Measurements from ENCODE around the gene IMMP2L.
"Not testable (repeated sequence)": the region's sequence is repeated elsewhere in the genome, so short reads cannot be mapped to it uniquely, and the experiment has no call there.

Gene IMMP2L

GRCh38 chr7:111475959-111476358, 86.3 kb downstream of the IMMP2L start:
- TF ChIP-seq CTCF (IDR thresholded peaks at IDR 0.05; ENCODE audit: low read depth, low read length): no peak

GRCh38 chr7:111475419-111475748, 86.9 kb downstream of the IMMP2L start:
- no peaks in the 10 kb centered on the region for H3K27me3 ChIP-seq
- TF ChIP-seq CTCF (IDR thresholded peaks at IDR 0.05; ENCODE audit: low read depth, low read length): no peak
- no peaks in the 10 kb centered on the region for H3K4me1 ChIP-seq
- no peaks in the 10 kb centered on the region for H3K36me3 ChIP-seq
- no peak overlapping the region for H3K4me3 ChIP-seq (ENCODE audit: low read depth, low read length)
- DNase-seq: no peak
- 0 out of 2 replicates have a peak, but pooled peaks cover 2% of the 10 kb centered on the region for H3K9me3 ChIP-seq

More at GRCh38 chr7:111475959-111476358, 86.3 kb downstream of the IMMP2L start:
- no peaks in the 10 kb centered on the region for H3K4me1 ChIP-seq
- no peak overlapping the region for H3K4me3 ChIP-seq (ENCODE audit: low read depth, low read length)
- H3K36me3 ChIP-seq: no peaks in the 10 kb centered on the region
- 0 out of 2 replicates have a peak, but pooled peaks cover 2% of the 10 kb centered on the region for H3K9me3 ChIP-seq
- DNase-seq: no peak
- H3K27me3 ChIP-seq: no peaks in the 10 kb centered on the region

- Histone ChIP-seq H3K4me3 (ENCODE audit: low read depth, low read length) (no peak overlapping the region), H3K4me1 (no peaks in the 10 kb centered on the region), H3K9me3 (0 out of 2 replicates have a peak, but pooled peaks cover 2% of the 10 kb centered on the region), H3K27me3 (no peaks in the 10 kb centered on the region), H3K36me3 (no peaks in the 10 kb centered on the region)
- no peak for TF ChIP-seq CTCF (IDR thresholded peaks at IDR 0.05; ENCODE audit: low read depth, low read length)
- no peak for DNase-seq
Measured at GRCh38 chr7:111474723-111475418, 87.4 kb downstream of the IMMP2L start.

GRCh38 chr7:111473449-111474198, 88.7 kb downstream of the IMMP2L start:
- Histone ChIP-seq H3K27me3 (no peaks in the 10 kb centered on the region), H3K4me3 (ENCODE audit: low read depth, low read length) (no peak overlapping the region), H3K36me3 (no peaks in the 10 kb centered on the region), H3K4me1 (no peaks in the 10 kb centered on the region), H3K9me3 (0 out of 2 replicates have a peak, but pooled peaks cover 2% of the 10 kb centered on the region)
- TF ChIP-seq CTCF (IDR thresholded peaks at IDR 0.05; ENCODE audit: low read depth, low read length): no peak
- no peak for DNase-seq

- H3K27me3 ChIP-seq: no peaks in the 10 kb centered on the region
- DNase-seq: no peak
- H3K9me3 ChIP-seq: 0 out of 2 replicates have a peak, but pooled peaks cover 2% of the 10 kb centered on the region
- no peaks in the 10 kb centered on the region for H3K4me1 ChIP-seq
- no peak for TF ChIP-seq CTCF (IDR thresholded peaks at IDR 0.05; ENCODE audit: low read depth, low read length)
- no peaks in the 10 kb centered on the region for H3K36me3 ChIP-seq
- no peak overlapping the region for H3K4me3 ChIP-seq (ENCODE audit: low read depth, low read length)
Measured at GRCh38 chr7:111470998-111471397, 91.3 kb downstream of the IMMP2L start.

- H3K4me3 ChIP-seq (ENCODE audit: low read depth, low read length); H3K4me1 ChIP-seq; DNase-seq; H3K27me3 ChIP-seq; H3K9me3 ChIP-seq; H3K36me3 ChIP-seq: not testable (repeated sequence)
Measured at GRCh38 chr7:111469894-111470293, 92.4 kb downstream of the IMMP2L start.

GRCh38 chr7:111465774-111466173, 96.5 kb downstream of the IMMP2L start:
- H3K4me1 ChIP-seq; H3K4me3 ChIP-seq (ENCODE audit: low read depth, low read length); H3K27me3 ChIP-seq; H3K36me3 ChIP-seq; DNase-seq; H3K9me3 ChIP-seq: not testable (repeated sequence)

All from BE2C (cell line).